Activated CD4-positive, alpha-beta T cell treated with anti-CD3 and anti-CD28 coated beads, Interleukin-2, amount 10 ng/mL, durations not matched to agents 24 days and 14 days (primary cell): Measurements from ENCODE around the gene WASF3. TPM values are rescaled to one million over a fixed set of nuclear protein-coding genes. Genes with fewer than 3 reads are reported as not detected.
"Not testable (repeated sequence)": the region's sequence is repeated elsewhere in the genome, so short reads cannot be mapped to it uniquely, and the experiment has no call there.

Experiments
- DNase-seq: peaks from one replicate; pipeline ENCODE4 v3.0.0; 2022
- H3K27ac Mint-ChIP-seq: one replicate; pipeline ENCODE4 v1.8.0; 2022; ENCODE audit warnings: mild to moderate bottlenecking, mixed read lengths
- H3K27me3 Mint-ChIP-seq: one replicate; pipeline ENCODE4 v1.8.0; 2022; ENCODE audit warnings: mixed read lengths
- H3K36me3 Mint-ChIP-seq: one replicate; pipeline ENCODE4 v1.8.0; 2022; ENCODE audit warnings: low read depth, mild to moderate bottlenecking, mixed read lengths
- H3K4me1 Mint-ChIP-seq: one replicate; pipeline ENCODE4 v1.8.0; 2021; ENCODE audit warnings: mixed read lengths
- H3K4me3 Mint-ChIP-seq: one replicate; pipeline ENCODE4 v1.8.0; 2022; ENCODE audit warnings: mild to moderate bottlenecking, moderate library complexity, mixed read lengths
- H3K9me3 Mint-ChIP-seq: one replicate; pipeline ENCODE4 v1.8.0; 2021; ENCODE audit warnings: mixed read lengths
- intact Hi-C: fragments of 100-400 bp; cut with micrococcal nuclease; formaldehyde crosslinking; loops from one replicate; pipeline ENCODE4 v1.15.1; 2023
- total RNA-seq: library from RNA; stranded (reverse); gene quantifications from 2 replicates; pipeline ENCODE4 v1.2.3, GENCODE V29; 2022

WASF3 gene
- total RNA-seq, 1 donor from 2014 or later, result 0.07 TPM

DNA sequence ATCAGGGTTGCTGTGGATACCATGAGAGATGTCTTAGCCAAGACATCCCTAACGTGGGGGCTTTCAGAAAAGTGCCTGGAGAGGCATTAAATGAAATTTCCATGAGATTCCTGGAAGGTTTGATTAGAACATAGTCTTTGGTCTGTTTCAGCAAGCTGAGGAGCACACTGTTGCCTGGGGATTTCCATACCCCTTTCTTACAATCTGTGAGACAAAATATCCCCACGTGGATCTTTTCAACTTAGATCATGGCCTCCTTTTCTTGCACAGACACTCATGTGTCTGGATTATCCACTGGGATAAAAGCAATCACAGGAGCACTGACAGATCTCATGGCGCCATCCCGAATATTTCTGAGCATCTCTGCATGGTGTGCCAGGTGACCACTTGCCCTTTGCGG lies 161.4 kb downstream of the WASF3 start:
- H3K4me3 Mint-ChIP-seq, result no peak overlapping the region
- H3K4me1 Mint-ChIP-seq, result peaks cover 17% of the 10 kb centered on the region
- H3K27ac Mint-ChIP-seq, result no peak overlapping the region
- no peaks in the 10 kb centered on the region for H3K36me3 Mint-ChIP-seq
- intact Hi-C loops, result no loop called here
- no peaks in the 10 kb centered on the region for H3K9me3 Mint-ChIP-seq
- H3K27me3 Mint-ChIP-seq, result no peaks in the 10 kb centered on the region
- DNase-seq, result no peak

DNA sequence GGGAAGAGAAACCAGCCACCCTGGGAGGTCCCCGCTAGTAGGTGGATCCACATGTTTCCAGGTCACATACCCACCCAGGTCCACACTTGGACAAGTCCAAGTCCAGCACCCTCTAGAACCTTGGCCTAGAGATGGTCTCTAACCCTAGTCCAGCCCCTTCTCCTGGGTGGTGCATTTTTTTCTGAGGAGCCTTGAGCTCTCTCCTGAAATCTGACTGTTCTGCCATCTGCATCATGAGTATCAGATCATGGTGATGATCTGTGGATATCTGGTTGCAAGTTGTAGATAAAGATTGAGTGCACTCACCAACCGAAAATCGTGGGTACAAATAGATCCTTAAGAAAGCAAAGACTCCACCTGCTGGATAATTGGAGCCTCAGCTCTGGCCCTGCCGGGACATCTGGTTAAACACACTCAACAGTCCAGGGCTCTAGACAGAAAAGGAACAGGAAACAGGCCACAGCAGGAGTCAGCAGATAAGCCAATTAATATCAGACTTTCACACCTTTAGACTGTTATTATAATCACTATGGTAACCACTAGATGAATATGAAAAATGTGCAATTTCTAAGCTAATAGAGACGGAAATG lies 162.0 kb downstream of the WASF3 start:
- no peak overlapping the region for H3K4me3 Mint-ChIP-seq
- peaks cover 17% of the 10 kb centered on the region for H3K4me1 Mint-ChIP-seq
- no peaks in the 10 kb centered on the region for H3K27me3 Mint-ChIP-seq
- H3K27ac Mint-ChIP-seq, result no peak overlapping the region
- no peak for DNase-seq
- H3K9me3 Mint-ChIP-seq, result no peaks in the 10 kb centered on the region
- H3K36me3 Mint-ChIP-seq, result no peaks in the 10 kb centered on the region
- intact Hi-C loops, result no loop called here

DNA sequence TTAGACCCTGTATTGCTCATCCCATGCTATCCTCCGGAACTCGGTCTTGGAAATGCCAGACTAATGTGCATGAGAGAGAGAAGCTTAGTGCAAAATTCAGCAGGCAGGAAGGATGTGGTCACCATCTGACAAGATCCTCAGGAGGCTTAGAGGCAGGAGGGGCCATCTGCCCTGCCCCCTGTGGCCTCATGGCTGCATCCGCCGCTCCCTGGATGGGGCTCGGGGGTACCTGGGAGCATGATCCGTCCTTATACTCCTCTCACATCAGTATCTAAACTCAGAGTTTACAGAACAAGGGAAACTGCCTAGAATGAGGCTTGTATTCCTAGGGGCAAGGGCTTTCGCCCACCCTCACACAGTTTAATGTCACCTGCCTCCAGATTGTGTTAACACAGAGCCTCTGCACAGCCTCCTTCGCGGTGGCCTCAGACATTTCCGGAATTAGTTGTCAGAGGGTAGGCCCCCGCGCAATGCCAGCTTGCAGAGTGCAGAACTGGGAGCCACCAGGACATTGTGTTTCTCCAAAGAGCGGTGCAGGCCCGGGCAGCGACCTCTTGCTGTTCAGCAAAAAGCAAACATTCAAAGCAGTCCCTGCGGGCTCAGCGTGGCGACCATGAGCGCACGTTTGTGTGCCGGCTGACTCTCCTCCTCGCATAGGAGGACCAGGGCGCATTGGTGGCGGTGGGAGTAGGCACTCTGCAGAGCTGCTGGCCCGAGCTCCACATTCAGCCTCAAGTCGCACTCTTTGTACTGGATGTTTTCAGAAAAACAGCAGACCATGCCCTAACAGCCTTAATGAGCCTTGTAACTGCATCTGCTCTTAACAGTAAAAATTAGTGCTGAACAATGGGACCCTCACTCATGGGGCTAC lies 164.0 kb downstream of the WASF3 start:
- no peaks in the 10 kb centered on the region for H3K9me3 Mint-ChIP-seq
- intact Hi-C loops, result no loop called here
- peak; percentile 76 for DNase-seq
- H3K4me1 Mint-ChIP-seq, result peaks cover 17% of the 10 kb centered on the region
- peak overlapping the region; percentile 78 for H3K27ac Mint-ChIP-seq
- no peaks in the 10 kb centered on the region for H3K36me3 Mint-ChIP-seq
- H3K27me3 Mint-ChIP-seq, result no peaks in the 10 kb centered on the region
- peak overlapping the region; percentile 77 for H3K4me3 Mint-ChIP-seq

DNA sequence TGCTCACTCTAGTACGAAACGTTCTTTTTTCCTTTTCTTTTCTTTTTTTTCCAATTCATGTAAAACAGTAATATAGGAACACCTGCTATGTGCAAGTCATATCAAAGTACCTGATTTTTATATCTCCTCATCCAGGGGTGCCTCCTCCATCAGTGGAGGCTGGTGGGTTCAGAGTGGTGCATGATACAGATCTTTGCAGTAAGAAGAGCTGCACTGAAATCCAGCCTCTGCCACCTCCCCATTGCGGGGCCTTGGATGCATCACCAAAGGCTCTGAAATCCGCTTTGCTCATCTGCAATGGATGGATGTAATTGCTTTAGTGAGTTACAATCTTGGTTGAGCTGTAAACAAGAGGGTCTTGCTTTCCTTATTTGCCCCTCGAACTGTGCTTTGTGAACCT lies 164.8 kb downstream of the WASF3 start:
- peaks cover 17% of the 10 kb centered on the region for H3K4me1 Mint-ChIP-seq
- DNase-seq, result no peak
- H3K4me3 Mint-ChIP-seq, result no peak overlapping the region
- H3K27ac Mint-ChIP-seq, result no peak overlapping the region
- H3K27me3 Mint-ChIP-seq, result no peaks in the 10 kb centered on the region
- intact Hi-C loops, result no loop called here
- H3K36me3 Mint-ChIP-seq, result no peaks in the 10 kb centered on the region
- H3K9me3 Mint-ChIP-seq, result no peaks in the 10 kb centered on the region

DNA sequence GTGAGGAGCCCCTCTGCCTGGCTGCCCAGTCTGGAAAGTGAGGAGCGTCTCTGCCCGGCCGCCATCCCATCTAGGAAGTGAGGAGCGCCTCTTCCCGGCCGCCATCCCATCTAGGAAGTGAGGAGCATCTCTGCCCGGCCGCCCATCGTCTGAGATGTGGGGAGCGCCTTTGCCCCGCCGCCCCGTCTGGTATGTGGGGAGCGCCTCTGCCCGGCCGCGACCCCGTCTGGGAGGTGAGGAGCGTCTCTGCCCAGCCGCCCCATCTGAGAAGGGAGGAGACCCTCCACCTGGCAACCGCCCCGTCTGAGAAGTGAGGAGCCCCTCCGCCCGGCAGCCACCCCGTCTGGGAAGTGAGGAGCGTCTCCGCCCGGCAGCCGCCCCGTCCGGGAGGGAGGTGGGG lies 166.1 kb downstream of the WASF3 start:
- H3K36me3 Mint-ChIP-seq, DNase-seq, intact Hi-C loops, H3K4me3 Mint-ChIP-seq, H3K9me3 Mint-ChIP-seq, H3K27ac Mint-ChIP-seq, H3K27me3 Mint-ChIP-seq: not testable (repeated sequence)
- peaks cover 17% of the 10 kb centered on the region for H3K4me1 Mint-ChIP-seq

DNA sequence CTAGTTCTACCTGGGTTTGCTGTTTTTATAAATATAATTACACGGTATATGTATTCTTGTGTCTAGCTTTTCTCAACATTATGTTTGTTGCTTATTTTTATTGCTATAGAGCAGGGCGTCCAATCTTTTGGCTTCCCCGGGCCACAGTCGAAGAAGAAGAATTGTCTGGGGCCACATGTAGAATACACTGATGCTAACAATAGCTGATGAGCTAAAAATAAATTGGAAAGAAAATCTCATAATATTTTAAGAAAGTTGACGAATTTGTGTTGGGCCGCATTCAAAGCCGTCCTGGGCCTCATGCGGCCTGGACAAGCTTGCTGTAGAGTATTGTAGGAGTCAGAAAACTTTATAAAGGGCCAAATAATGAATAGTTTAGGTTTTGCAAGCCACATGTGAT lies 169.2 kb downstream of the WASF3 start:
- no peak overlapping the region for H3K27ac Mint-ChIP-seq
- H3K27me3 Mint-ChIP-seq, result peaks cover 4% of the 10 kb centered on the region
- peaks cover 3% of the 10 kb centered on the region for H3K4me1 Mint-ChIP-seq
- no peak for DNase-seq
- H3K9me3 Mint-ChIP-seq, result no peaks in the 10 kb centered on the region
- no peak overlapping the region for H3K4me3 Mint-ChIP-seq
- intact Hi-C loops, result no loop called here
- H3K36me3 Mint-ChIP-seq, result no peaks in the 10 kb centered on the region

DNA sequence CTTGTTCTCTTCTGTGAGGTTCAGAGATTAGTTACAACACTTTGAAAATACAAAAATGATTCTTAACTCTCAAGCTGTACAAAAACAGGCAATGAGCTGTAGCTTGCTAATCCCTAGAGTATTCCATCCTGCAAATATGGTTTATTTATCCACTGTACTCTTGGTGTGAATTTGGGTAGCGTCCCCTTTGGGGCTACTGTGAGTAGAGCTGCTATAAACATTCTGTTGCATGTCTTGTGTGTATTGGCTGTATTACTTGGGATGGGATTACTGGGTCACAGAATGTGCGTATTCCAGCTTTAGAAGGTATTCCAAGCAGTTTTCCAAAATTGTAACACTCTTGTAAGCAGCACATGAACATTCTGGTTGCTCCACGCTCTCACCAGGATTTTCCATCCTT lies 169.6 kb downstream of the WASF3 start:
- intact Hi-C loops, result no loop called here
- Mint-ChIP-seq H3K27ac (no peak overlapping the region), H3K4me3 (no peak overlapping the region), H3K36me3 (no peaks in the 10 kb centered on the region), H3K9me3 (no peaks in the 10 kb centered on the region), H3K4me1 (peaks cover 2% of the 10 kb centered on the region), H3K27me3 (peaks cover 4% of the 10 kb centered on the region)
- no peak for DNase-seq

DNA sequence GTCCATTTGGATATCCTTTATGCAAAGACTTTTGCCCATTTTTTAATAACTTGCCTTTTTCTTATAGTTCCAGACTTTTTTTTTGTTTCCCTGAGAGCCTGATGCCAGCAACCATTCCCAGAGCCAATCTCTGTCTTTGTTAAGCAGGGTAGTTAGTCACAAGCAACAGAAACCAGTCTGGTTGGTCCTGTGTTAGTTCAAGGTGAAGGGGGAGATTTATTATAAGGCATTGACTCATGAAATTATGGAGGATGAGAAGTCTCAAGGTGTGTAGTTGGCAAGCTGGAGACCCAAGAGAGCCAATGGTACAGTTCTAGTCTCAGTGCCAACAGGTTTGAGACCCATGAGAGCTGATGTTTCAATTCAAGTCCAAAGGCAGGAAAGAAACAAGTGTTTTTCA lies 170.2 kb downstream of the WASF3 start:
- no peaks in the 10 kb centered on the region for H3K9me3 Mint-ChIP-seq
- no peak for DNase-seq
- H3K4me1 Mint-ChIP-seq, result no peaks in the 10 kb centered on the region
- no peaks in the 10 kb centered on the region for H3K36me3 Mint-ChIP-seq
- no peak overlapping the region for H3K27ac Mint-ChIP-seq
- H3K4me3 Mint-ChIP-seq, result no peak overlapping the region
- intact Hi-C loops, result no loop called here
- H3K27me3 Mint-ChIP-seq, result peaks cover 4% of the 10 kb centered on the region

DNA sequence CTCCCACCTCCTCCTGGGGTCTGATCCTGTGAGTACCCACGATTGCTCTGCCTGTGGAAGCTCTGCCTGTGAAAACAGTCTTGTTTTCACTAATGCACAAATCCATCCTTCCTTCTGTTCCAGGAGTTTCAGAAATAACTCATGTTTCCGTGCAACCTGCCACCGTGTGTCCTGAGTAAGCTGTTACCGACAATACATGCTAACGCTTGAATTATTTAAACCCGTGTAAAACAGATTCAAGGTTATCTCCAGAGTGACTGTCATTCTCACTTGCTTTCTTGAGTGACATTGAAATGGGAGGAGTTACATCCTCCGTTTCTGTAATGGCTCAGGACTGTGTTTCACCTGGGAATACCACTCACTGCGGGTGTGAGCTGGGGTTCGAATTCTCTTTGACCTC lies 178.2 kb downstream of the WASF3 start:
- Mint-ChIP-seq H3K27me3 (peaks cover 1% of the 10 kb centered on the region), H3K36me3 (no peaks in the 10 kb centered on the region), H3K27ac (no peak overlapping the region), H3K4me1 (no peaks in the 10 kb centered on the region), H3K9me3 (peaks cover 17% of the 10 kb centered on the region), H3K4me3 (no peak overlapping the region)
- intact Hi-C loops, result no loop called here
- DNase-seq, result no peak

Other genes starting within 250 kb of the WASF3 start
- gene GPR12, start 203.1 kb downstream of the WASF3 start, total RNA-seq, result not detected in 2 replicates